ENCODE results near the gene NEURL2.

The NEURL2 gene

GRCh38 chr20:45899046-45899835 is 8.2 kb upstream of the NEURL2 start:
- DNase-seq (ENCODE audit: low read depth in 2 of 2) = no peak

- no peak for DNase-seq (ENCODE audit: low read depth in 2 of 2)
Measured at GRCh38 chr20:45898285-45898684, 7.3 kb upstream of the NEURL2 start.

- no peak for DNase-seq (ENCODE audit: low read depth in 2 of 2)
Measured at GRCh38 chr20:45897692-45898091, 6.7 kb upstream of the NEURL2 start.

GRCh38 chr20:45897289-45897688 is 6.3 kb upstream of the NEURL2 start:
- DNase-seq (ENCODE audit: low read depth in 2 of 2) = no peak

- DNase-seq (ENCODE audit: low read depth in 2 of 2) = no peak
Measured at GRCh38 chr20:45896641-45897161, 5.7 kb upstream of the NEURL2 start.

GRCh38 chr20:45894797-45895196 is 3.8 kb upstream of the NEURL2 start:
- no peak for DNase-seq (ENCODE audit: low read depth in 2 of 2)

GRCh38 chr20:45893831-45894230 is 2.8 kb upstream of the NEURL2 start:
- no peak for DNase-seq (ENCODE audit: low read depth in 2 of 2)

- no peak for DNase-seq (ENCODE audit: low read depth in 2 of 2)
Measured at GRCh38 chr20:45892828-45893500, 2.0 kb upstream of the NEURL2 start.

- DNase-seq (ENCODE audit: low read depth in 2 of 2) = no peak
Measured at GRCh38 chr20:45892049-45892825, 1.2 kb upstream of the NEURL2 start.

- peak in 1 of 2 experiments; percentile 48 for DNase-seq (ENCODE audit: low read depth in 2 of 2)
Measured at GRCh38 chr20:45890077-45890984, 677 bp downstream of the NEURL2 start.

GRCh38 chr20:45888681-45889080 is 2.3 kb downstream of the NEURL2 start:
- no peak for DNase-seq (ENCODE audit: low read depth in 2 of 2)

- DNase-seq (ENCODE audit: low read depth in 2 of 2) = no peak
Measured at GRCh38 chr20:45887346-45887715, 3.7 kb downstream of the NEURL2 start, which contains the start of gene SPATA25. Gene SPATA25, minus strand, starts transcription at chr20:45887622. Its CDS starts 32 bp downstream, at chr20:45887590.

- no peak for DNase-seq (ENCODE audit: low read depth in 2 of 2)
Measured at GRCh38 chr20:45886590-45887345, 4.2 kb downstream of the NEURL2 start.

GRCh38 chr20:45883100-45883469 is 7.9 kb downstream of the NEURL2 start:
- no peak for DNase-seq (ENCODE audit: low read depth in 2 of 2)

GRCh38 chr20:45882469-45883099 is 8.4 kb downstream of the NEURL2 start:
- no peak for DNase-seq (ENCODE audit: low read depth in 2 of 2)

- DNase-seq (ENCODE audit: low read depth in 2 of 2) = peak; percentile 99
Measured at GRCh38 chr20:45880988-45881788, 9.8 kb downstream of the NEURL2 start, which contains the start of gene ZSWIM1. Gene ZSWIM1, plus strand, starts transcription at chr20:45881227. Its CDS starts 1,366 bp downstream, at chr20:45882593.

- DNase-seq (ENCODE audit: low read depth in 2 of 2) = no peak
Measured at GRCh38 chr20:45878076-45878761, 12.8 kb downstream of the NEURL2 start.

GRCh38 chr20:45874576-45874975 is 16.4 kb downstream of the NEURL2 start:
- no peak for DNase-seq (ENCODE audit: low read depth in 2 of 2)
